A673 (cell line): Measurements from ENCODE around the gene SF3B5.

ENCODE experiments used
- CTCF ChIP-seq: fragments of 300-800, 200-600 bp; sonication (generic); conservative IDR thresholded peaks from 2 replicates; pipeline ENCODE4 v1.5.1; 2017; ENCODE audit warnings: low read depth, mild to moderate bottlenecking, antibody characterized with exemption, low read length, moderate library complexity, mixed read lengths
- EZH2 ChIP-seq: fragments of 200-600 bp; sonication (generic); IDR thresholded peaks from 2 replicates; pipeline ENCODE4 v1.6.1; 2017; ENCODE audit warnings: borderline replicate concordance, low read depth, mild to moderate bottlenecking, mixed read lengths, antibody characterized with exemption, low read length; ENCODE audit not compliant: poor library complexity, severe bottlenecking

GRCh38 chr6:144122861-144123260, 27.5 kb upstream of the SF3B5 start:
- no peak for TF ChIP-seq CTCF
- TF ChIP-seq EZH2 = no peak
